Astrocyte (in vitro differentiated cells and primary cell): ENCODE data around the gene MRPL19. TPM values are rescaled to one million over a fixed set of nuclear protein-coding genes. Genes with fewer than 3 reads are reported as not detected.
A peak's percentile ranks its signal among the peaks of the same experiment; 100 is the strongest.

ENCODE experiments used
- DNase-seq: peaks from one replicate; pipeline ENCODE4 v3.0.0-alpha.2; 2010; ENCODE audit warnings: low read depth
- FAIRE-seq: peaks from 2 replicates; lab custom pipeline; 2011; peaks lifted over from hg19 to GRCh38; lab: Jason Lieb, UNC
- H2AFZ ChIP-seq: 2 replicates; pipeline ENCODE4 v1.6.0; 2012; ENCODE audit warnings: low read depth, low read length, inconsistent platforms
- H3K27ac ChIP-seq: 2 replicates; pipeline ENCODE4 v1.5.1; 2011; ENCODE audit warnings: low read depth, low read length, inconsistent platforms
- H3K27me3 ChIP-seq: 2 replicates; pipeline ENCODE4 v1.6.0; 2011; ENCODE audit warnings: low read length, inconsistent platforms; ENCODE audit not compliant: insufficient read depth
- H3K36me3 ChIP-seq: 2 replicates; pipeline ENCODE4 v1.5.1; 2011; ENCODE audit warnings: low read length, inconsistent platforms; ENCODE audit not compliant: insufficient read depth
- H3K4me1 ChIP-seq: 2 replicates; pipeline ENCODE4 v1.5.1; 2011; ENCODE audit warnings: low read length, inconsistent platforms; ENCODE audit not compliant: insufficient read depth
- H3K4me2 ChIP-seq: 2 replicates; pipeline ENCODE4 v1.6.0; 2012; ENCODE audit warnings: low read length, inconsistent platforms
- H3K4me3 ChIP-seq: 2 replicates; pipeline ENCODE4 v1.5.1; 2011; ENCODE audit warnings: low read depth, mild to moderate bottlenecking, low read length, inconsistent platforms; ENCODE audit not compliant: insufficient read depth
- H3K79me2 ChIP-seq: 2 replicates; pipeline ENCODE4 v1.6.0; 2012; ENCODE audit warnings: mild to moderate bottlenecking, low read length, inconsistent platforms; ENCODE audit not compliant: insufficient read depth
- H3K9ac ChIP-seq: 2 replicates; pipeline ENCODE4 v1.6.0; 2012; ENCODE audit warnings: mild to moderate bottlenecking, low read length, inconsistent platforms
- H3K9me3 ChIP-seq: 2 replicates; pipeline ENCODE4 v1.5.1; 2012; ENCODE audit warnings: low read depth, mild to moderate bottlenecking, low read length, inconsistent platforms; ENCODE audit not compliant: insufficient read depth
- H4K20me1 ChIP-seq: 2 replicates; pipeline ENCODE4 v1.6.0; 2012; ENCODE audit warnings: low read length, inconsistent platforms; ENCODE audit not compliant: insufficient read depth
- H3K27ac Mint-ChIP-seq: one replicate; pipeline ENCODE4 v1.8.0; 2021; ENCODE audit warnings: mild to moderate bottlenecking, mixed read lengths; ENCODE audit not compliant: unreplicated experiment
- H3K27me3 Mint-ChIP-seq: one replicate; pipeline ENCODE4 v1.8.0; 2021; ENCODE audit warnings: low read depth, mixed read lengths; ENCODE audit not compliant: unreplicated experiment
- H3K36me3 Mint-ChIP-seq: one replicate; pipeline ENCODE4 v1.8.0; 2021; ENCODE audit warnings: low read depth, mixed read lengths; ENCODE audit not compliant: unreplicated experiment
- H3K4me1 Mint-ChIP-seq: one replicate; pipeline ENCODE4 v1.8.0; 2021; ENCODE audit warnings: low read depth, mixed read lengths; ENCODE audit not compliant: unreplicated experiment
- H3K4me3 Mint-ChIP-seq: one replicate; pipeline ENCODE4 v1.8.0; 2021; ENCODE audit warnings: mild to moderate bottlenecking, moderate library complexity, mixed read lengths; ENCODE audit not compliant: unreplicated experiment
- H3K9me3 Mint-ChIP-seq: one replicate; pipeline ENCODE4 v1.8.0; 2021; ENCODE audit warnings: mild to moderate bottlenecking, mixed read lengths; ENCODE audit not compliant: unreplicated experiment
- EZH2 ChIP-seq: IDR thresholded peaks from 2 replicates; pipeline ENCODE4 v1.6.1; 2012; ENCODE audit warnings: mild to moderate bottlenecking, low read length, inconsistent platforms; ENCODE audit not compliant: insufficient read depth
- total RNA-seq: library from RNA; stranded (reverse); gene quantifications from 2 replicates; pipeline ENCODE4 v1.2.1, GENCODE V29; 2021
- TF ChIP-seq, protein P1 (sequence below): IDR thresholded peaks from 2 replicates; pipeline ENCODE4 v1.5.1; 2011; ENCODE audit warnings: low read depth, mild to moderate bottlenecking, inconsistent platforms, low read length, moderate library complexity; ENCODE audit not compliant: insufficient read depth

MRPL19 gene
- total RNA-seq, 1 donor from 2014 or later: 58.8 TPM

- Histone ChIP-seq H3K9me3 (no peaks in the 10 kb centered on the region), H3K9ac (peak overlapping the region; percentile 52), H3K36me3 (no peaks in the 10 kb centered on the region), H3K79me2 (no peaks in the 10 kb centered on the region), H4K20me1 (no peaks in the 10 kb centered on the region), H3K4me3 (no peak overlapping the region), H2AFZ (peak overlapping the region; percentile 25), H3K4me2 (peak overlapping the region; percentile 59), H3K27ac (peak overlapping the region; percentile 76), H3K4me1 (peaks cover 57% of the 10 kb centered on the region), H3K27me3 (no peaks in the 10 kb centered on the region)
- Mint-ChIP-seq H3K4me3 (no peak overlapping the region), H3K27ac (no peak overlapping the region), H3K9me3 (no peaks in the 10 kb centered on the region), H3K4me1 (peaks cover 51% of the 10 kb centered on the region), H3K36me3 (no peaks in the 10 kb centered on the region), H3K27me3 (no peaks in the 10 kb centered on the region)
- FAIRE-seq (peak; percentile 90), DNase-seq (peak; percentile 88)
- TF ChIP-seq EZH2: no peak
- TF ChIP-seq, protein P1, sequence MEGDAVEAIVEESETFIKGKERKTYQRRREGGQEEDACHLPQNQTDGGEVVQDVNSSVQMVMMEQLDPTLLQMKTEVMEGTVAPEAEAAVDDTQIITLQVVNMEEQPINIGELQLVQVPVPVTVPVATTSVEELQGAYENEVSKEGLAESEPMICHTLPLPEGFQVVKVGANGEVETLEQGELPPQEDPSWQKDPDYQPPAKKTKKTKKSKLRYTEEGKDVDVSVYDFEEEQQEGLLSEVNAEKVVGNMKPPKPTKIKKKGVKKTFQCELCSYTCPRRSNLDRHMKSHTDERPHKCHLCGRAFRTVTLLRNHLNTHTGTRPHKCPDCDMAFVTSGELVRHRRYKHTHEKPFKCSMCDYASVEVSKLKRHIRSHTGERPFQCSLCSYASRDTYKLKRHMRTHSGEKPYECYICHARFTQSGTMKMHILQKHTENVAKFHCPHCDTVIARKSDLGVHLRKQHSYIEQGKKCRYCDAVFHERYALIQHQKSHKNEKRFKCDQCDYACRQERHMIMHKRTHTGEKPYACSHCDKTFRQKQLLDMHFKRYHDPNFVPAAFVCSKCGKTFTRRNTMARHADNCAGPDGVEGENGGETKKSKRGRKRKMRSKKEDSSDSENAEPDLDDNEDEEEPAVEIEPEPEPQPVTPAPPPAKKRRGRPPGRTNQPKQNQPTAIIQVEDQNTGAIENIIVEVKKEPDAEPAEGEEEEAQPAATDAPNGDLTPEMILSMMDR: no peak
Observed at GRCh38 chr2:75602724-75603342, 43.8 kb upstream of the MRPL19 start.

GRCh38 chr2:75603477-75603876 is 43.1 kb upstream of the MRPL19 start:
- H3K4me1 Mint-ChIP-seq: peaks cover 54% of the 10 kb centered on the region

More at GRCh38 chr2:75603477-75603876, 43.1 kb upstream of the MRPL19 start:
- DNase-seq: no peak
- H2AFZ ChIP-seq: no peak overlapping the region
- H3K4me3 ChIP-seq: no peak overlapping the region
- H4K20me1 ChIP-seq: no peaks in the 10 kb centered on the region
- Mint-ChIP-seq H3K27me3 (no peaks in the 10 kb centered on the region), H3K27ac (no peak overlapping the region), H3K9me3 (no peaks in the 10 kb centered on the region), H3K4me3 (no peak overlapping the region), H3K36me3 (peaks cover 2% of the 10 kb centered on the region)
- H3K9me3 ChIP-seq: no peaks in the 10 kb centered on the region
- H3K27me3 ChIP-seq: no peaks in the 10 kb centered on the region
- no peak overlapping the region for H3K9ac ChIP-seq
- TF ChIP-seq, protein P1: no peak
- no peak for TF ChIP-seq EZH2
- no peak overlapping the region for H3K4me2 ChIP-seq
- H3K79me2 ChIP-seq: no peaks in the 10 kb centered on the region
- peaks cover 64% of the 10 kb centered on the region for H3K4me1 ChIP-seq
- FAIRE-seq: no peak
- H3K36me3 ChIP-seq: no peaks in the 10 kb centered on the region
- peak overlapping the region; percentile 59 for H3K27ac ChIP-seq
